ENCODE measurements around the gene ARMS2. TPM values are rescaled to one million over a fixed set of nuclear protein-coding genes. Genes with fewer than 3 reads are reported as not detected.

Gene ARMS2
- total RNA-seq, 1 donor from 2014 or later, result not detected

DNA sequence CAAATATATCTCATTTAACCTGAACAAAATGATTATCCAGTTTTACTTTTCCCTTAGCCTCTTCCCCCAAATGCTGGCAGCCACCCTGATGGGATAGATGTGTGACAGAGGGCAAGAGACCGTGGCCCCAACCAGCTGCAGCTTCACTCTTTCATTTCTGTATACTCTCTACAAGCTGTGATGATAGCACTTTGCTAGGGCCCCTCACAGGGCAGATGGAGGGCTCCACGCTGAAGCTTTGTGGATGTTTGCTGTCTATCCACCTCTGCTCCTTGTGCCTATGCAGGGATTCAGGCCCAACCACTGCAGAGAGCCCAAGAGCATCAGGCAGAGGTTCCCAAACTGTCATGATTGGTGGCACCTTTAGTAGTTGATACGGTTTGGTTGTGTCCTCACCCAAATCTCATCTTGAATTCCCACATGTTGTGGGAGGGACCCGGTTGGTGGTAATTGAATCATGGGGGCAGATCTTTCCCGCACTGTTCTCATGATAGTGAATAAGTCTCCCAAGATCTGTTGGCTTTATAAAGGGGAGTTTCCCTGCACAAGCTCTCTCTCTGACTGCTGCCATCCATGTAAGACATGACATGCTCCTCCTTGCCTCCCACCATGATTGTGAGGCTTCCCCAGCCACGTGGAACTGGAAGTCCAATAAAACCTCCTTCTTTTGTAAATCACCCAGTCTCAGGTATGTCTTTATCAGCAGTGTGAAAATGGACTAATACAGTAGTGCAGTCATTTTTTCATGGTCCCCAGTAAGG, 27.0 kb downstream of the ARMS2 start:
- H3K27ac Mint-ChIP-seq, result no peak overlapping the region

DNA sequence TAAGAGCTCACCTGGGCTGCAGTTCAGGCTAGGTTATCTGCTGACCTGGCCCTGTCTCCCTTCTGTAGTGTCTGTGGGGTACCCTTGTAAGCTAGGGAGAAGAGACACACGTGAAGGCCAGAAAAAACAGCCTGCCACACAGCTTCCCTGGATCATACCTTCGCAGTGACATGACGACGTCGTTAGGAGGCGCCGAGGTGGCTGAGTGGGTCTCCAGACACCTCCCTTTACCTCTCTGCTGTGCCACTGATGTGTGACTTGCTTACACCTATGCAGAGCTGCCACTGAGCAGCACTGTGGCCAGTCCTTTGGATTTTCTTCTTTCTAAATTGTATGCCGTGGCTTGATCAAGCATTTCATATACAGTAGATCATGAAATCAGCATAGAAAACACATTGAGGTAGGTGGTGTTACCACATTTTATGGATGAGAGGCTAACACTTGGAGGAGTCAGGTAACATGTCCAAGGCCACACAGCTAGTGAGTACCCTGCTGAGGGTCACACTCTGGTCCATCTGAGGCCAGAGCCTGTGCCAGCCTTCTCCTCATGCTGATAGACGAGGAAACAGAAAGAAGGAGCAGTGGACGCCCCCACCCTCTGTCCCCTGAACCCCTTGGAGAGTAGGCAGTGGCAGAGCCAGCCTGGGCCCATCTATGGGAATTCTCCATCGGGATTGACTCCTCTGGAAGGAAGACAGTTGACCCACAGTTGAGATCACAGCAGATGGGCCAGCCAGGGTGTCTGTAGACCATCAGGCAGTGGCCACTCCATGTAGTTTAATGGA, 30.0 kb downstream of the ARMS2 start:
- DNase-seq (ENCODE audit: low spot score), result no peak
- Mint-ChIP-seq H3K4me1 (ENCODE audit: low read depth) (no peaks in the 10 kb centered on the region), H3K36me3 (ENCODE audit: low read depth) (no peaks in the 10 kb centered on the region), H3K9me3 (no peaks in the 10 kb centered on the region), H3K4me3 (no peak overlapping the region), H3K27ac (no peak overlapping the region), H3K27me3 (ENCODE audit: insufficient read depth) (peaks cover 11% of the 10 kb centered on the region)
- intact Hi-C loops (cut with micrococcal nuclease), result no loop called here

More for the DNA sequence above, 27.0 kb downstream of the ARMS2 start:
- intact Hi-C loops (cut with micrococcal nuclease), result no loop called here
- H3K36me3 Mint-ChIP-seq (ENCODE audit: low read depth), result no peaks in the 10 kb centered on the region
- peaks cover 4% of the 10 kb centered on the region for H3K27me3 Mint-ChIP-seq (ENCODE audit: insufficient read depth)
- DNase-seq (ENCODE audit: low spot score), result no peak
- H3K9me3 Mint-ChIP-seq, result no peaks in the 10 kb centered on the region
- no peak overlapping the region for H3K4me3 Mint-ChIP-seq
- H3K4me1 Mint-ChIP-seq (ENCODE audit: low read depth), result no peaks in the 10 kb centered on the region

DNA sequence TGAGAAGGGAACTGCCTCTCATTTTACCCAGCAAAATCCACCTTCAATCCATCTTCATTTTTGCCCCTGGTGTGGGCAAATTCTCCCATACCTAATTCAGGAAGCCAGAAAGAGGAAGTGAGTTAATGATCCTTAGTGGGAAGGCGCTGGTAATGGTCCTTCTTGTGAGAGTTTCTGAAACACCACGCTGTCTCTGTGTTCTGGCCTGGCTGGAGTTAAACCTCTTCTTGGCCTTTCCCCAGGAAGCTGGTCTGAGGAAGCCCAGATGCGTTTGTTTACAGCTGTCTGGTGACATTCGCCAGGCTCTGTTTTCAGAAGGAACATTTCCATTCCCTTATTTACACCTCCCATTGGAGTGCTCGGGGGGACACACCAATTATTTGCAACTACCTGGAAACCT, 31.2 kb downstream of the ARMS2 start:
- peaks cover 11% of the 10 kb centered on the region for H3K27me3 Mint-ChIP-seq (ENCODE audit: insufficient read depth)
- H3K4me1 Mint-ChIP-seq (ENCODE audit: low read depth), result no peaks in the 10 kb centered on the region
- DNase-seq (ENCODE audit: low spot score), result no peak
- no peak overlapping the region for H3K27ac Mint-ChIP-seq
- intact Hi-C loops (cut with micrococcal nuclease), result no loop called here
- no peaks in the 10 kb centered on the region for H3K36me3 Mint-ChIP-seq (ENCODE audit: low read depth)
- no peaks in the 10 kb centered on the region for H3K9me3 Mint-ChIP-seq
- H3K4me3 Mint-ChIP-seq, result no peak overlapping the region

DNA sequence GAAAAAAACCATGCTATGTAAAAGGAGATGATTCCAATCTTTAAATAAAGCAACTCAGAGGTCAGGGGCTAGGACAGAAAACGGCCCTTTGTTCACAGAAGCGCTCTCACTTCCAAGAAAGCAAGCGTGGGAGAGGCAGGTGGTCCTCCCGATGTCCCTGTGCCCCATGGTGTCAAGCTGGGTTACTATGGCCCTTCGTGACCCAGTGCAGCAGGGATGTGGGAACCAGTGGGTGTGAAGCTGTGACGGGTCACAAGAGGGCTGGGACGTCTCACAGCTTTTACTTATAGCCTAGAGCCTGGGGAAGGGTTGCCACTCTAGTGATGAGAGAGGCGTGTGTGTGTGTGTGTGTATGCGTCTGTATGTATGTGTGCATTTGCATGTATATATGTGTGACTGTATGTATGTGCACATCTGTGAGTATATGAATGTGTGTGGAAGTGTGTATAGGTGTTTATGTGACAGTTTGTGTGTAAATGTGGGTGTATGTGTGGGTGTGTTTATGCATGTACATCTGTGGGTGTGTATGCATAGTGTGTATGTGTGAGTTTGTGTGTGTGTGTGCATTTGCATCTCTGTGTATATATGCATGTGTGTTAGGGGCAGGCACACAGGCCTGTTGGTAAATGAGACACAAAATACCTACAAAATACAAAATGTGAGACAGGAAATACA, 32.1 kb downstream of the ARMS2 start:
- H3K4me1 Mint-ChIP-seq (ENCODE audit: low read depth), result peaks cover 5% of the 10 kb centered on the region
- no peak for DNase-seq (ENCODE audit: low spot score)
- no peak overlapping the region for H3K27ac Mint-ChIP-seq
- no peak overlapping the region for H3K4me3 Mint-ChIP-seq
- peaks cover 11% of the 10 kb centered on the region for H3K27me3 Mint-ChIP-seq (ENCODE audit: insufficient read depth)
- intact Hi-C loops (cut with micrococcal nuclease), result no loop called here
- no peaks in the 10 kb centered on the region for H3K9me3 Mint-ChIP-seq
- no peaks in the 10 kb centered on the region for H3K36me3 Mint-ChIP-seq (ENCODE audit: low read depth)

DNA sequence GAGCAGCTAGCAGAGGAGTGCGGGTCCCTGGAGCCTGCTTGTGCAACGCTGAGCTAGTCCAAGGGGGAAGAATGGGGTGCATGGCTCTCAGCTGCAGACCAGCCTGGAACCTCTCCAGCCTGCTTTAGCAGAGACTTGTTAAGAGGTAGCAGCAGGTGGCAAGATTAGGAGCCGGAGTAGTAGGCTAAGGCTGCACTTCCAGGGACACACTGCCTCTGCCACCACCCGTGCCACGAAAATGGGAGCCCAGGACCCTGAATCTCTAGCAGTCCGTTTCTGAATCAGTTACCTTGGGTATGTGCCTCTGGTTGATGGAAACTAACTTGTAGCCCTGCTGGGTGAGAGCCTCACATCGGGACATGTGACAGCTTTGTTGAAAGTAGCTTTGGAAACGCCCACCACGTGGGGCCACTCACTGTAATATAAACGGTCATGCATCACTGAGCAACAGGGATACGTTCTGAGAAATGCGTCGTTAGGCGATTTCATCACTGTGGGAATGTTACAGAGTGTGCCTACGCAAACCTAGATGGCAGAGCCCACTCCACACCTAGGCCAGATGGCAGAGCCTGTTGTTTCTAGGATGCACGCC, 32.8 kb downstream of the ARMS2 start:
- no peak for DNase-seq (ENCODE audit: low spot score)
- H3K27me3 Mint-ChIP-seq (ENCODE audit: insufficient read depth), result peaks cover 11% of the 10 kb centered on the region
- intact Hi-C loops (cut with micrococcal nuclease), result no loop called here
- no peak overlapping the region for H3K4me3 Mint-ChIP-seq
- no peaks in the 10 kb centered on the region for H3K9me3 Mint-ChIP-seq
- H3K36me3 Mint-ChIP-seq (ENCODE audit: low read depth), result no peaks in the 10 kb centered on the region
- no peak overlapping the region for H3K27ac Mint-ChIP-seq
- H3K4me1 Mint-ChIP-seq (ENCODE audit: low read depth), result peaks cover 9% of the 10 kb centered on the region

DNA sequence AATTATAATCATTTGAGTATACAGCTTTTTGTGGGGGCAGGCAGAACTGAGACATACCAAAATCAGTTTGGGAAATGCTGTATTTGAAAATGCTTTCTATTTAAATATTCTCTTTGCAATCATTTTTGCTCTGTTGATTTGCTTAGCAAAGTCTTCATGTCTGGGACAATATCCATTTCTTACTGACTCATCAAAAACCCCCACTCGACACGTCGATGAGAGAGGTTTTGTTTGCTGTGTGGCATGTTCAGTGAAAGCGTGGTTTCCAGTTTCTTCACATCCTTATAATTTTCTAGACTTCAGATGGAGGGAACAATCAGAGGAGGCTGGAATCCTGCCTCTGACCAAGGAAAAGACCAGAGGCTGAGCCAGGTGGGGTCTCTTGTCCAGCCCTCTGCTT, 35.8 kb downstream of the ARMS2 start:
- Mint-ChIP-seq H3K27ac (no peak overlapping the region), H3K9me3 (no peaks in the 10 kb centered on the region), H3K36me3 (ENCODE audit: low read depth) (no peaks in the 10 kb centered on the region), H3K4me1 (ENCODE audit: low read depth) (peaks cover 9% of the 10 kb centered on the region), H3K4me3 (no peak overlapping the region), H3K27me3 (ENCODE audit: insufficient read depth) (peaks cover 14% of the 10 kb centered on the region)
- no peak for DNase-seq (ENCODE audit: low spot score)
- intact Hi-C loops (cut with micrococcal nuclease), result no loop called here

DNA sequence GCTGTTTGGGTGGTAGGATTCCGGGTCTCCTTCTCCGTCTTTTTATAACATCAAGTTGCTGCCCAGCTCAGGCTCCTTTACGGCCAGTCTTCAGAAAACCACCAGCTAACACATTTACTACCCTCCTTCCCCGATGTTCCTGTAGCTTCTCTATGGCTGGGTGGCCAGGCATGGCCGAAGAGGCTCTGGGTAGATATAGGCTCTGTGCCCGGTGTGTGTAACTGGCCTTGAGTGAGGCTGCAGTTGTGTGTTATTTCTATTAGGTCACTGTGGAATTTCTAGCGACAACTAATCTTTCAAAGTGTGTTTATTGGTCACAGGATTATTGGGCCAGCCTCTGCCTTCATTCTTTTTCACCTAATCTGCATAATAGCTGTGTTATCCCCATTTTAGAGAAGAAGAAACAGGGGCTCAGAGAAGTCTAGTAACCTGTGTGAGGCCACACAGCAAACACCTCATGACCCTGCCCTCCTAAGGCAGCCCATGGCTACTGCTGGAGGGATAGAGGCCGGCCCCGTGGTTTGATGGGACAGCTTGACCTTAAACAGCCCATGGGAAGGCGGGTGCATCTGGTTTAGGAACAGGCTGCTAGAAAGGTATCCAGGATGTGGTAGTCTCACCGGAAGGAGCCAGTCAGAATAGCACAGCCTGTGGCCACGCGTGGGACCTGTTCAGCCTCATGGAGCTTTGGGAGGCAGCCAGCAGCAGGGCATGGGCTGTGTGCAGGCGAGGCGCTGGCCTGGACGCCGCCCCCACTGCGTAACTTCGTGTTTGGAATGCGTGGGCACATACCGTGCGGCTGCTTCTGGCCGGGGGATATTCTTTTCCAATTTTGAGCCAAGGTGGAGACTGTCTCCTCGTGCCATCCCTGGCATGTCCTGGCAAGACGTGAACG, 36.6 kb downstream of the ARMS2 start:
- H3K9me3 Mint-ChIP-seq, result no peaks in the 10 kb centered on the region
- H3K27me3 Mint-ChIP-seq (ENCODE audit: insufficient read depth), result peaks cover 15% of the 10 kb centered on the region
- H3K27ac Mint-ChIP-seq, result no peak overlapping the region
- no peak overlapping the region for H3K4me3 Mint-ChIP-seq
- intact Hi-C loops (cut with micrococcal nuclease), result loop anchor here (1.0 kb wide), 1 partner anchor 24 kb away; no protein-coding TSS in a partner anchor
- DNase-seq (ENCODE audit: low spot score), result peak; percentile 2
- H3K4me1 Mint-ChIP-seq (ENCODE audit: low read depth), result peaks cover 9% of the 10 kb centered on the region
- H3K36me3 Mint-ChIP-seq (ENCODE audit: low read depth), result no peaks in the 10 kb centered on the region

DNA sequence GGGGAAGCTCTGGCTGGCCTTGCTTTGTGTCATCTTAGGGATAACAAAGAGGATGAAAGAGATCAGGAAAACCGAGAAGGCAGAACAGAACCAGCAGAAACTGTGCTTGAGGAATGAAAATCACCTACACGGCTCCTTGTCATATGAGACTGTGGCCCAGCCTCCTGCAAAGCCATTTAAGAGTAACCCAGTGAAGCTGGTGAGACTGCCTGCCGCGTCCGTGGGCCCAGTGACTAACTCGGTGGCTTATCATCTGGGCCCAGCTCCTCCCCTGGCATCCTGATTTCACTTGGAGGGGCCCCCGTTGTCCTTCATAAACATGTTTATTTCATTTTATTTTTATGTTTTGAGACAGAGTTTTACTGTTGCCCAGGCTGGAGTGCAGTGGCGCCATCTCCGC, 37.6 kb downstream of the ARMS2 start:
- no peak for DNase-seq (ENCODE audit: low spot score)
- peaks cover 9% of the 10 kb centered on the region for H3K4me1 Mint-ChIP-seq (ENCODE audit: low read depth)
- no peaks in the 10 kb centered on the region for H3K9me3 Mint-ChIP-seq
- H3K27ac Mint-ChIP-seq, result no peak overlapping the region
- no peaks in the 10 kb centered on the region for H3K36me3 Mint-ChIP-seq (ENCODE audit: low read depth)
- no peak overlapping the region for H3K4me3 Mint-ChIP-seq
- H3K27me3 Mint-ChIP-seq (ENCODE audit: insufficient read depth), result peaks cover 19% of the 10 kb centered on the region
- intact Hi-C loops (cut with micrococcal nuclease), result no loop called here

DNA sequence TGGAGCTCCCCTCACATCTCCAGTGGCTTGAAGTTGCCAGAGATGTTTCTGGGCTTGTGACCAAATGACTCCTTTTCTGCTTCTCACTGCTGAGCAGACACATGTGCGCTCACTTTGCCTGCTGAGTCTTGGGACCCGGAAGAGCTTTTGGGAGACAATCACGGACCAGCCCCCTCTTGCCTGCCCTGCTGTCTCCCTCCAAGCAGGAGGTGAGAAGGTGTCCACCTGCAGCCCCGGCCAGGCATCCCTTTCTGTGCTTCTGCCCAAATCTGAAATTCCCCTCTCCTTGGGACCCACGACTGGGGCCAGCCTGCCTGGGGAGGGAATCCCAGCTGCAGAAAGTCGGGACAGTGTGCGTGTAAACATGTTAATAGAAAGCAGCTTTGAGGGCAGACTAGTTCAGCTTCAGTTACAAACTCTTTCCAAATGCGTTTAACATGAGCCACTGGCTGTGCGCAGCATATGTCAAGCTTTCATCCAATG, 38.6 kb downstream of the ARMS2 start:
- Mint-ChIP-seq H3K4me1 (ENCODE audit: low read depth) (peaks cover 9% of the 10 kb centered on the region), H3K27ac (no peak overlapping the region), H3K36me3 (ENCODE audit: low read depth) (no peaks in the 10 kb centered on the region), H3K27me3 (ENCODE audit: insufficient read depth) (peaks cover 19% of the 10 kb centered on the region), H3K9me3 (no peaks in the 10 kb centered on the region), H3K4me3 (no peak overlapping the region)
- no peak for DNase-seq (ENCODE audit: low spot score)
- intact Hi-C loops (cut with micrococcal nuclease), result no loop called here

DNA sequence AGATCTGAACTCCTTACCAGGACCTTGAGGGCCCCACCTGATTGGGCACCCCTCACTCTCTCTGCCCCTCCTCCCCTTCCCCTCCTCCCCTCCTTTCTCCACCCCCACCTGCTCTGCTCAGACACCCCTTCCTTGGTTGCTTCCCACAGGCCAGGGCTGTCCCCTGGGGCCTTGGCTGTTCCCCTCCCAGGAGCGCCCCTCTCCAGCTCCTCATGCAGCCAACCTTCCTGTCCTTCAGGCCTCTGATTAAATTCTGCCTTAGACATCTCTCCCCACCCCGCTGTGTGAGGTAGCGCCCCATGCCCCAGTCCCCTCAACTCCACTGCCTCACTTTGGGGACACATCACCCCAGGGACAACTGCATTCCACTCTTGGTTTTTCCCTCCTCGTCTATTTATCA, 39.3 kb downstream of the ARMS2 start:
- H3K36me3 Mint-ChIP-seq (ENCODE audit: low read depth), result no peaks in the 10 kb centered on the region
- peaks cover 18% of the 10 kb centered on the region for H3K27me3 Mint-ChIP-seq (ENCODE audit: insufficient read depth)
- DNase-seq (ENCODE audit: low spot score), result no peak
- peaks cover 9% of the 10 kb centered on the region for H3K4me1 Mint-ChIP-seq (ENCODE audit: low read depth)
- intact Hi-C loops (cut with micrococcal nuclease), result no loop called here
- H3K9me3 Mint-ChIP-seq, result no peaks in the 10 kb centered on the region
- H3K4me3 Mint-ChIP-seq, result no peak overlapping the region
- no peak overlapping the region for H3K27ac Mint-ChIP-seq

DNA sequence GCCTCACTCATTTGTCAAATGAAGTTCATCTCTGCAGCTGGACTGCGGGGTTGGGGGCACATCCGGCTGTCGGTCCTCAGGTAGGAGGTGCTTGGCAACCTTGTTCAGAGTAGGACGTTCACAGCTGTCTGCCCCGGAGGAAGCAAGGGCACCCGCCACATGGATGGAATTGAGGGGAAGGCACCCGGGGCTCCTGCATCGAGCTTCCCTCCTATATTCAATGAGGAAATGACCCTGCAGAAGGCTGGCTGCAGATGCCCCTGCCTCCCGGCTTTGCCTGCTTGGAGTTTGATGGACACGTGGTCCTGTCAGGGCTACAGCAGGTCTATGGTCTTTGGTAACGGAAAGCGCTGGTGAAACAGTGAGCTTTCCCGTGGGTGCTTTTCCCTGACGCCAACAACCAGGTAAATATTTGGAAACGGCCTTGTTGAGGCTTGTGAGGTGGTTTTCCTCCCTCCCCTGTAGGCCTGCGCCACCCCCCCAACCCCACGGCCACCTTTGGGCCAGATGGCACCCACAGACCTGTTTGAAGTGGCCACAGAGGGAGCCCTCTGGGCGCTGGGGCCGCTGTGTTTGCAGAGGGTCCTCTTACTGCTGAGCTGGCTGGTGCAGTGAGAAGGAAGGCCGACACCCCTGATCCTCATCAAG, 39.8 kb downstream of the ARMS2 start:
- Mint-ChIP-seq H3K4me1 (ENCODE audit: low read depth) (peaks cover 9% of the 10 kb centered on the region), H3K27ac (no peak overlapping the region), H3K27me3 (ENCODE audit: insufficient read depth) (peaks cover 13% of the 10 kb centered on the region), H3K9me3 (no peaks in the 10 kb centered on the region), H3K4me3 (no peak overlapping the region), H3K36me3 (ENCODE audit: low read depth) (no peaks in the 10 kb centered on the region)
- intact Hi-C loops (cut with micrococcal nuclease), result no loop called here
- DNase-seq (ENCODE audit: low spot score), result no peak

DNA sequence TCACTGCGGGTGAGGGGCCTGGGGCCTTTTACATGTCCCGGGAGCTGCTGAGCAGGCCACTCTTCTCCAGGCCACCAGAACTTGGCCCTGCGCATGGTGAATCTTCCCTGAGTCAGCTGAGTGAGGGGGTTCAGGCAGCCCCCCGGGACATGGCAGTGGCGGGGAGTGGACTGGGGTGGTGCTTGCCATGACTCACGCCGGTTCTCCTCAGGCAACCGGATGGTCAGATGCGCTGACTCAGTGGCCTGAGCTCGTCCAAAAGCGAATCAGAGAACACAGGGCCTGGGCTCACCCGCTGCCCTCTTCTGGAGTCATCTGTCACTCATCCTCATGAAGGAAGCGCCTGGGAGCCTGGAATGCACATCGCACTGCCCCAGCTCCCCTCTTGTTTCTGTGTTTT, 40.4 kb downstream of the ARMS2 start:
- H3K4me1 Mint-ChIP-seq (ENCODE audit: low read depth), result peaks cover 9% of the 10 kb centered on the region
- peaks cover 12% of the 10 kb centered on the region for H3K27me3 Mint-ChIP-seq (ENCODE audit: insufficient read depth)
- no peaks in the 10 kb centered on the region for H3K9me3 Mint-ChIP-seq
- H3K36me3 Mint-ChIP-seq (ENCODE audit: low read depth), result no peaks in the 10 kb centered on the region
- H3K4me3 Mint-ChIP-seq, result no peak overlapping the region
- intact Hi-C loops (cut with micrococcal nuclease), result no loop called here
- no peak overlapping the region for H3K27ac Mint-ChIP-seq
- DNase-seq (ENCODE audit: low spot score), result no peak

Data from activated T-helper 1 cell treated with anti-CD3 and anti-CD28 coated beads, Interleukin-12 subunit alpha, Interleukin-12 subunit beta, Interleukin-2, Interleukin-4 antibody, amounts not matched to agents 30 ng/mL and 10 ng/mL and 1 ng/mL, durations not matched to agents 14 hours and 24 hours and 36 hours (primary cell).